GM19468 (cell line): ENCODE measurements around the gene MNT.

Experiments
- ATAC-seq: cut with Tn5 transposase; IDR thresholded peaks from one replicate; pipeline ENCODE4 v1.9.1; 2021; ENCODE audit warnings: mild to moderate bottlenecking, moderate library complexity, moderate number of reproducible peaks; ENCODE audit not compliant: unreplicated experiment; ENCODE audit errors: extremely low read depth

The MNT gene

GRCh38 chr17:2396568-2397246 lies 4.2 kb downstream of the MNT start:
- ATAC-seq = no peak

- ATAC-seq = no peak
Measured at GRCh38 chr17:2396192-2396567, 4.7 kb downstream of the MNT start.

GRCh38 chr17:2395258-2396181 lies 5.3 kb downstream of the MNT start:
- ATAC-seq = no peak

GRCh38 chr17:2394775-2395201 lies 6.1 kb downstream of the MNT start:
- ATAC-seq = no peak

- ATAC-seq = no peak
Measured at GRCh38 chr17:2393954-2394749, 6.7 kb downstream of the MNT start.

GRCh38 chr17:2393174-2393953 lies 7.5 kb downstream of the MNT start:
- peak; percentile 25 for ATAC-seq

- ATAC-seq = peak; percentile 18
Measured at GRCh38 chr17:2392252-2393173, 8.3 kb downstream of the MNT start.

GRCh38 chr17:2391597-2392251 lies 9.1 kb downstream of the MNT start:
- no peak for ATAC-seq

GRCh38 chr17:2390199-2390836 lies 10.5 kb downstream of the MNT start:
- no peak for ATAC-seq

- no peak for ATAC-seq
Measured at GRCh38 chr17:2388683-2389055, 12.2 kb downstream of the MNT start.

GRCh38 chr17:2388020-2388682 lies 12.7 kb downstream of the MNT start:
- no peak for ATAC-seq

GRCh38 chr17:2387086-2388019 lies 13.5 kb downstream of the MNT start:
- no peak for ATAC-seq

GRCh38 chr17:2386400-2387085 lies 14.3 kb downstream of the MNT start:
- no peak for ATAC-seq

- ATAC-seq = no peak
Measured at GRCh38 chr17:2385240-2386210, 15.3 kb downstream of the MNT start.
